Bronchial epithelial cell (primary cell): ENCODE measurements around the gene USP20. TPM values are rescaled to one million over a fixed set of nuclear protein-coding genes. Genes with fewer than 3 reads are reported as not detected.

Experiments
- DNase-seq: peaks from one replicate; pipeline ENCODE4 v3.0.0-alpha.2; 2010; ENCODE audit warnings: low read depth
- FAIRE-seq: peaks from 2 replicates; lab custom pipeline; 2011; peaks lifted over from hg19 to GRCh38; lab: Jason Lieb, UNC
- H3K27me3 ChIP-seq: 2 replicates; pipeline ENCODE4 v1.5.1; 2011; ENCODE audit warnings: low read length; ENCODE audit not compliant: control insufficient read depth, insufficient read depth
- H3K36me3 ChIP-seq: 2 replicates; pipeline ENCODE4 v1.5.1; 2011; ENCODE audit warnings: low read length; ENCODE audit not compliant: control insufficient read depth, insufficient read depth
- H3K4me3 ChIP-seq: 2 replicates; pipeline ENCODE4 v1.5.1; 2011; ENCODE audit warnings: mild to moderate bottlenecking, low read depth, low read length, control low read depth
- total RNA-seq: library from RNA; depleted of rRNA; stranded (reverse); fragments of >200 nt; gene quantifications from 2 replicates; pipeline ENCODE4 v1.2.1, GENCODE V29; 2014
- TF ChIP-seq, protein P1 (sequence below): IDR thresholded peaks from 2 replicates; pipeline ENCODE4 v1.5.1; 2011; ENCODE audit warnings: mild to moderate bottlenecking, moderate library complexity, low read length, control low read depth, inconsistent platforms; ENCODE audit not compliant: insufficient read depth, severe bottlenecking

The USP20 gene
- total RNA-seq, 1 donor from 2014 or later: 5.5 TPM

DNA sequence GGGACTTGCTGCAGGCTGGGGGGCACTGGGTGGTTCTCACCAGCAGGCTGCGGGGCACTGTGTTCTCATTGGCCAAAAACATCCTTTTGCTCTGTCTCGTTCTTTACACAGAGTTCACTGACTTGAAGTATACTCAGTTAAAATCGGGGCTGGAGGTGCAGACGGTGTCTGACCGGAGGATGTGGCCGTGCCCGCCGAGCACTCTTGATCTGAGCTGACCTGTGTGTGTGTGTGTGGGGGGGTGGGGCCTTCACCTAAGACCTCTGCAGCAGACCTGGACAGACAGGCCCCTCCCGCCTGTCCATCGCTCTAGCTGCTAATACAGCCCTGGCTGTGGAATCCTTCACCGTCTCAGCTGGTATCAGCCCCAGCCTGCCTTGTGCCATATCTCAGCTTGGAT lies 25.1 kb upstream of the USP20 start:
- H3K4me3 ChIP-seq: no peak overlapping the region
- no peak for FAIRE-seq
- no peaks in the 10 kb centered on the region for H3K27me3 ChIP-seq
- TF ChIP-seq, protein P1, sequence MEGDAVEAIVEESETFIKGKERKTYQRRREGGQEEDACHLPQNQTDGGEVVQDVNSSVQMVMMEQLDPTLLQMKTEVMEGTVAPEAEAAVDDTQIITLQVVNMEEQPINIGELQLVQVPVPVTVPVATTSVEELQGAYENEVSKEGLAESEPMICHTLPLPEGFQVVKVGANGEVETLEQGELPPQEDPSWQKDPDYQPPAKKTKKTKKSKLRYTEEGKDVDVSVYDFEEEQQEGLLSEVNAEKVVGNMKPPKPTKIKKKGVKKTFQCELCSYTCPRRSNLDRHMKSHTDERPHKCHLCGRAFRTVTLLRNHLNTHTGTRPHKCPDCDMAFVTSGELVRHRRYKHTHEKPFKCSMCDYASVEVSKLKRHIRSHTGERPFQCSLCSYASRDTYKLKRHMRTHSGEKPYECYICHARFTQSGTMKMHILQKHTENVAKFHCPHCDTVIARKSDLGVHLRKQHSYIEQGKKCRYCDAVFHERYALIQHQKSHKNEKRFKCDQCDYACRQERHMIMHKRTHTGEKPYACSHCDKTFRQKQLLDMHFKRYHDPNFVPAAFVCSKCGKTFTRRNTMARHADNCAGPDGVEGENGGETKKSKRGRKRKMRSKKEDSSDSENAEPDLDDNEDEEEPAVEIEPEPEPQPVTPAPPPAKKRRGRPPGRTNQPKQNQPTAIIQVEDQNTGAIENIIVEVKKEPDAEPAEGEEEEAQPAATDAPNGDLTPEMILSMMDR: no peak
- H3K36me3 ChIP-seq: peaks cover 12% of the 10 kb centered on the region
- no peak for DNase-seq

DNA sequence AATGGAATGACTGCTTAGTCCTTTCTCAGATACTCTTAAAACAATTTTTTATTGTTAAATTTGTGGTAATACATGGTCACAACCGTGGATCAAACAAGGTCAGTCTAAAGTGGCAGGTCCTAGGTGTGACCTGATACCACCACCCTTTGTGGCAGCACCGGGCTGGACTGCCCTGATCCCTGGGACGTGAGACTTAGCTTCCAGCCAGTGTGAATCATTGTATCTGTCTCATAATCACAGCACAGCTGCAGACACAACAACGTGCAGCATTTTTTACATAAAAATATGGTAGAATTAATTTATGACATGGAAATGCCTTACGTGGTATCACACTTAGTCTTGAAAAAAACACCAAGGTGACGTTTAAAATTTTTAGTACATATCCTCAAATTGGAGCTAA lies 24.5 kb upstream of the USP20 start:
- no peak for FAIRE-seq
- Histone ChIP-seq H3K4me3 (no peak overlapping the region), H3K36me3 (peaks cover 9% of the 10 kb centered on the region), H3K27me3 (no peaks in the 10 kb centered on the region)
- TF ChIP-seq, protein P1: no peak
- DNase-seq: no peak

DNA sequence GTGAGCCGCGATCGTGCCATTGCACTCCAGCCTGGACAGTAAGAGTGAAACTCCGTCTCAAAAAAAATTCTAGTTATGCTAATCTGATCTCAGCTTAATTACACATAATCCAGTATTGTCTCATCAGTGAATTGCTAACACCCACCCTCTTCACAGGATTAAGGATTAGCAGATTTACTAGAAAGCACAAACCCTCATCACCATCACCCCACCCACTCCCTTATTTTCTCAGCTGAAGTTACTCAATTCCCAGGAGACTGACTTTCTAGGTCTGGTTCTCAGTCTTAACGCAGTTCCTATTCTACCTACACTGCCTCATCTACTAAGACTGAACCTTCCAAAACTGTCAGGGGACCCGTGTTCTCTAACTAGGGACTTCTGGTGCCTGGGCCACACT lies 23.3 kb upstream of the USP20 start:
- TF ChIP-seq, protein P1: no peak
- Histone ChIP-seq H3K4me3 (no peak overlapping the region), H3K36me3 (peaks cover 12% of the 10 kb centered on the region), H3K27me3 (no peaks in the 10 kb centered on the region)
- no peak for FAIRE-seq
- DNase-seq: no peak

DNA sequence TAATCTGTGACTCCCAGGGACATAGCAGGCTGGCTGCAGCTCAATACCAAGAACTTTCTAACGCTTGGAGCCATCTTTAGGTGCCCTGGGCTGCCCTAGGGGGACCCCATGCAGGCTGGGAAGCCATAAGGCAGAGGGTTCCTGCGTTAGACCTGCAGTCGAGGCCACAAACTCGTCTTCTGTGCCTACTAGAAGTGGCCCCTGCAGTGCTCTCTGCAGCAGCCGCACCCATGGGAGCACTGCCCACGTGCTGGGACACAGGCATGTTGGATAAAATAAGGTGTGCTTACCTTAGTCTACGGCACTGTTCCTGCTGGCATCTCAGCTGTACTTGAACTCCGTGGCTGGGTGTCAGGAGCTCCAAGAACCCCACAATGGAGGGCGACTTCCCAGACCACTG lies 22.9 kb upstream of the USP20 start:
- DNase-seq: no peak
- Histone ChIP-seq H3K4me3 (no peak overlapping the region), H3K36me3 (peaks cover 13% of the 10 kb centered on the region), H3K27me3 (no peaks in the 10 kb centered on the region)
- TF ChIP-seq, protein P1: no peak
- FAIRE-seq: no peak

DNA sequence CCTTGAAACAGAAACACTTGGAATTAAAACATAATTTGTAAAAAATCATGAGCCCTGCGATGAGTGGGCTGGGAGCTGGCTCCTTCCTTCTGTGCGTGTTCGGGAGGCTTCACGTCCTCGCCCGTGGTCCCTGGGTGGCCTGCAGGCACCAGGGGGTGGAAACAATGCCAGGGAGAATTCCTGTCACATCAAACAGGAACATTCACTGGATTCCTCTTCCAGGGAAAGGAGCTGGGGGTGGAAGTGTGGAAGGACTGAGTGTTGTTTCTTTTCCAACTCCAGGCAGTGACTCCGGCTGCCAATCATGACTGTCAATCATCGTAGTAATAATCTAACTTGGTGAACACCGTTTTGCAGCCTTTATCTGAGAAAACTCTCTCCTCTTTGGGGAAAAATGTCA lies 21.6 kb upstream of the USP20 start:
- Histone ChIP-seq H3K27me3 (no peaks in the 10 kb centered on the region), H3K36me3 (peaks cover 16% of the 10 kb centered on the region), H3K4me3 (no peak overlapping the region)
- DNase-seq (no peak), FAIRE-seq (no peak)
- TF ChIP-seq, protein P1: no peak
